NCI-H2081 treated with DMSO at 0.1 percent for 48 hours (cell line): Measurements from ENCODE around the gene SMIM41.

Experiments used
- DNase-seq: peaks from one replicate; lab custom pipeline; 2025; lab: John Stamatoyannopoulos, UW

Gene SMIM41

GRCh38 chr12:52122540-52122871, 43.0 kb downstream of the SMIM41 start:
- no peak for DNase-seq

GRCh38 chr12:52122904-52123303, 43.4 kb downstream of the SMIM41 start:
- DNase-seq: no peak

- DNase-seq: no peak
Observed at GRCh38 chr12:52123487-52124186, 44.1 kb downstream of the SMIM41 start.

- DNase-seq: no peak
Observed at GRCh38 chr12:52125476-52125900, 46.0 kb downstream of the SMIM41 start.

GRCh38 chr12:52126050-52126604, 46.6 kb downstream of the SMIM41 start:
- peak; percentile 49 for DNase-seq

- no peak for DNase-seq
Observed at GRCh38 chr12:52126605-52127578, 47.4 kb downstream of the SMIM41 start.

GRCh38 chr12:52127683-52128450, 48.4 kb downstream of the SMIM41 start:
- no peak for DNase-seq

- DNase-seq: peak; percentile 93
Observed at GRCh38 chr12:52130711-52131110, 51.2 kb downstream of the SMIM41 start.

- no peak for DNase-seq
Observed at GRCh38 chr12:52132754-52133161, 53.3 kb downstream of the SMIM41 start.

- DNase-seq: no peak
Observed at GRCh38 chr12:52137746-52138145, 58.2 kb downstream of the SMIM41 start.

- no peak for DNase-seq
Observed at GRCh38 chr12:52139147-52139546, 59.6 kb downstream of the SMIM41 start.

- peak; percentile 60 for DNase-seq
Observed at GRCh38 chr12:52139579-52140062, 60.1 kb downstream of the SMIM41 start.

- DNase-seq: no peak
Observed at GRCh38 chr12:52141306-52141705, 61.8 kb downstream of the SMIM41 start.

GRCh38 chr12:52141875-52142274, 62.4 kb downstream of the SMIM41 start:
- DNase-seq: no peak

- no peak for DNase-seq
Observed at GRCh38 chr12:52142431-52142830, 62.9 kb downstream of the SMIM41 start.

GRCh38 chr12:52144512-52145227, 65.2 kb downstream of the SMIM41 start:
- no peak for DNase-seq

- DNase-seq: no peak
Observed at GRCh38 chr12:52145228-52146088, 66.0 kb downstream of the SMIM41 start.

- DNase-seq: no peak
Observed at GRCh38 chr12:52146089-52146821, 66.8 kb downstream of the SMIM41 start.

GRCh38 chr12:52146822-52147366, 67.4 kb downstream of the SMIM41 start:
- DNase-seq: no peak
